LNCAP (cell line): ENCODE measurements around the gene LTB4R2.

ENCODE experiments used
- CTCF ChIP-seq: fragments of 450-650 bp; IDR thresholded peaks from 2 replicates; pipeline ENCODE4 v1.5.1; 2017; ENCODE audit warnings: mild to moderate bottlenecking

LTB4R2 gene

GRCh38 chr14:24309538-24310264, at the start of gene LTB4R2:
TSS of gene LTB4R2 (plus strand) at chr14:24310140. CDS start at chr14:24310665, 525 bp downstream.
- no peak for TF ChIP-seq CTCF

DNA sequence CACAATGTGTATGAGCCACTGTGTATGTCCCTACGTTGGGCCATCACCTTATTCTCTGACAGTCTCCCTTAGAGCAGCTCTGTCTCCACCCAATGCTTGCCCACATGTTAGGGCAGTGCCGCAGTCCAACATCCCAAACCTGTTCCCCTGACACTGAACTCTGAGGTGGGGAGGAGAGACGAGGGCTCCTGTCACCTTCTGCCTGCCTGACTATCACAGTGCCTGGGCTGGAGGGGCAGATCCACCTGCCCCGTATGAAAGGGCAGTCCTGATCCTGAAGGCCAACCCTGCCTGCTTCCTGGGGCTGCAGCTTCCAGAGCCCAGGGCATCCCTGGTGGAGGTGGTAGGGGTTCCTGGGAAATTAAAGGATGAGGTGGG, 49.2 kb upstream of the LTB4R2 start:
- TF ChIP-seq CTCF = no peak

- TF ChIP-seq CTCF = no peak
These were observed 48.5 kb upstream of the LTB4R2 start for GRCh38 chr14:24261256-24261968.

GRCh38 chr14:24261969-24262327, 48.0 kb upstream of the LTB4R2 start:
- TF ChIP-seq CTCF = no peak

GRCh38 chr14:24262821-24263733, 46.9 kb upstream of the LTB4R2 start, which contains the start of gene TGM1:
TSS of gene TGM1 (minus strand) at chr14:24263177. CDS start at chr14:24262352, 825 bp downstream.
- TF ChIP-seq CTCF = no peak

GRCh38 chr14:24263848-24264247, 46.1 kb upstream of the LTB4R2 start:
- TF ChIP-seq CTCF = no peak

- TF ChIP-seq CTCF = no peak
These were observed 45.6 kb upstream of the LTB4R2 start for GRCh38 chr14:24264298-24264697.
